ENCODE results near the gene GRK3. TPM values are rescaled to one million over a fixed set of nuclear protein-coding genes. Genes with fewer than 3 reads are reported as not detected.

Gene GRK3
- total RNA-seq, 4 donors from 2014 or later: 17.2 to 45.1 (median 27.1) TPM

GRCh38 chr22:25536589-25536988 is 27.9 kb upstream of the GRK3 start:
- no peak for ATAC-seq (ENCODE audit: low FRiP score)
- no peak for TF ChIP-seq CTCF (IDR thresholded peaks at IDR 0.05)
- no peak for DNase-seq (ENCODE audit: low spot score)

GRCh38 chr22:25540166-25540907 is 24.1 kb upstream of the GRK3 start:
- ATAC-seq (ENCODE audit: low FRiP score): no peak

GRCh38 chr22:25540908-25541660 is 23.4 kb upstream of the GRK3 start:
- DNase-seq (ENCODE audit: low spot score) (no peak), ATAC-seq (ENCODE audit: low FRiP score) (no peak)
- no peak for TF ChIP-seq CTCF (IDR thresholded peaks at IDR 0.05)

More at GRCh38 chr22:25540166-25540907, 24.1 kb upstream of the GRK3 start:
- no peak for DNase-seq (ENCODE audit: low spot score)
- TF ChIP-seq CTCF (IDR thresholded peaks at IDR 0.05): no peak

- ATAC-seq (ENCODE audit: low FRiP score): no peak
- no peak for TF ChIP-seq CTCF (IDR thresholded peaks at IDR 0.05)
These were observed 22.3 kb upstream of the GRK3 start for GRCh38 chr22:25542191-25542590.

GRCh38 chr22:25542720-25543402 is 21.6 kb upstream of the GRK3 start:
- no peak for TF ChIP-seq CTCF (IDR thresholded peaks at IDR 0.05)
- DNase-seq (ENCODE audit: low spot score) (no peak), ATAC-seq (ENCODE audit: low FRiP score) (no peak)

More at GRCh38 chr22:25542191-25542590, 22.3 kb upstream of the GRK3 start:
- DNase-seq (ENCODE audit: low spot score): no peak

GRCh38 chr22:25545146-25545545 is 19.3 kb upstream of the GRK3 start:
- DNase-seq (ENCODE audit: low spot score) (no peak), ATAC-seq (ENCODE audit: low FRiP score) (no peak)
- TF ChIP-seq CTCF (IDR thresholded peaks at IDR 0.05): no peak

Measured in omental fat pad (tissue), 4 donors.